Testis (tissue), 3 donors: ENCODE results near the gene HMX1. TPM values are rescaled to one million over a fixed set of nuclear protein-coding genes. Genes with fewer than 3 reads are reported as not detected.

Source experiments
- DNase-seq: peaks from one replicate; pipeline ENCODE4 v3.0.0-alpha.2; 2019
- H3K27ac ChIP-seq, 2 donors: fragments of 200-600 bp; sonication (generic); one replicate each; pipeline ENCODE4 v1.5.1; 2019
- H3K27me3 ChIP-seq: fragments of 200-600 bp; sonication (generic); one replicate; pipeline ENCODE4 v1.5.1; 2019
- H3K36me3 ChIP-seq: fragments of 200-600 bp; sonication (generic); one replicate; pipeline ENCODE4 v1.5.1; 2017; ENCODE audit warnings: low read depth; ENCODE audit errors: missing control alignments
- H3K4me1 ChIP-seq: fragments of 200-600 bp; sonication (generic); one replicate; pipeline ENCODE4 v1.5.1; 2019
- H3K4me3 ChIP-seq, 2 donors: fragments of 200-600 bp; sonication (generic); one replicate each; pipeline ENCODE4 v1.5.1; 2017 to 2019
- H3K9me3 ChIP-seq: fragments of 200-600 bp; sonication (generic); one replicate; pipeline ENCODE4 v1.5.1; 2017
- POLR2A ChIP-seq: fragments of 450-650 bp; IDR thresholded peaks from one replicate; pipeline ENCODE4 v1.6.1; 2017; ENCODE audit warnings: antibody characterized with exemption, mild to moderate bottlenecking, moderate library complexity
- WGBS, 2 donors: methylation state at CpG; one replicate each; pipeline ENCODE4 v1.1.5; 2018; 5-methylcytosine and 5-hydroxymethylcytosine counted together
- intact Hi-C: fragments of 100-400 bp; cut with DNase I; formaldehyde crosslinking; loops from one replicate; pipeline ENCODE4 v1.15.1; 2023; ENCODE audit warnings: low total_unique reads
- polyA plus RNA-seq: library from polyadenylated mRNA; stranded (reverse); fragments of 350-450 nt; fragmentation: Illumina TruSeq; extraction: RNeasy Lipid Tissue Mini Kit (QIAGEN cat#74804); gene quantifications from one replicate; pipeline ENCODE4 v1.2.3, GENCODE V29; 2014; ENCODE audit warnings: low read depth, low replicate concordance; ENCODE audit not compliant: insufficient read depth
- total RNA-seq, 2 donors: library from RNA; depleted of rRNA; stranded (reverse); fragments of >200 nt; gene quantifications; one replicate each; pipeline ENCODE4 v1.2.3, GENCODE V29; 2016
- TF ChIP-seq, protein P1 (sequence below), 3 experiments: fragments of 450-650 bp in 2 of 3; fragments of 200-600 bp in 1 of 3; sonication (generic) in 1 of 3; IDR thresholded peaks; one replicate each; pipeline ENCODE4 v1.5.1; 2016 to 2019; ENCODE audit warnings: antibody characterized with exemption in 3 of 3, mild to moderate bottlenecking in 2 of 3, moderate library complexity in 1 of 3

The HMX1 gene
- total and polyA plus RNA-seq, 3 donors from 2014 or later = 0.65 to 7.3 (median 4.2) TPM

DNA sequence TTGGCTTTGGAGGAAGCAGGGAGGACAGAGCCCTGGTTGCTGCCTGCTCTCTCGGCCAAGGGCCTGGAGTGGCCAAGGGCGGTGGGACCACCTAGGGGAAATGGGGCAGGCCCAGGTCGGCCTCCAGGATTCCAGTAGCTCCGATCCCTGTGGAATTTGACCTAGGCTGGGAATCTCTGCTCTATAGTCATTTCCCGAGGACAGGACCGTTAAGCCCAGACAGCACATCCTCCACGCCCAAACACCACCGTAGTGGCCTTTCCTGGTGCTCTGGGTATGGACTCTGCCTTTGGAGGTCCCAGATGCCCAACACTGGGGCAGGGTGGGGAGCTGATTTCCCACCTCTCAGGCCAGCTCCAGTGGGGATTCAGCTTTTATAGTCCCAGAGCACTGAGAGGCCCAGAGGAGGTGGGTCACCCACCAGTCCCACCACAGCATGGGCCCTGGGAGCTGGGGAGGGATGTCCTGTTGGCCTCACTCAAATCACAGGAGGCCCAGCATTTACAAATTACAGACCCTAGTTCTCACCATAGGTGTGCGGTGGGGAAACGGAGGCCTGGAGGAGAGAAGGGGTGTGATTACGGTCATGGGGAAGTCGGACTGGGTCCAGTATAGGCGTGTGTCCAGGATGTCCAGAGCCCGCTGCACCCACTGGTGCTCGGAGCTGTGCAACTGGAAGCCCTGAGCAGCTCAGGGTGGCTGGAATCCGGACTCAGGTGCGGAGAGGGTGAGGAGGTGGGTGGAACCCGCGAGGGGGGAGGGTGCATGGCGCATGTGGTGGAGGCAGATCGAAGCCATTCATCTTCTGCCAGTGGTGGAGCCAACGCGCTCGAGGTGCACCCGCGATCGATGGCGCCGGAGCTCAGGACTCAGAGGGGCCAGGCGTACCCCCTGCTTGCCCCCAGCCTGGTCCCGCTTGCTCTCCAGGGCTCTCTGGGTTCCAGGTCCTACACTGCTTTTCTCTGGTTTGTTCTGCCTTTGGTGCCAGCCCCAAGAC, 7.7 kb downstream of the HMX1 start:
- H3K27me3 ChIP-seq = no peaks in the 10 kb centered on the region
- no peak for DNase-seq
- TF ChIP-seq, protein P1, sequence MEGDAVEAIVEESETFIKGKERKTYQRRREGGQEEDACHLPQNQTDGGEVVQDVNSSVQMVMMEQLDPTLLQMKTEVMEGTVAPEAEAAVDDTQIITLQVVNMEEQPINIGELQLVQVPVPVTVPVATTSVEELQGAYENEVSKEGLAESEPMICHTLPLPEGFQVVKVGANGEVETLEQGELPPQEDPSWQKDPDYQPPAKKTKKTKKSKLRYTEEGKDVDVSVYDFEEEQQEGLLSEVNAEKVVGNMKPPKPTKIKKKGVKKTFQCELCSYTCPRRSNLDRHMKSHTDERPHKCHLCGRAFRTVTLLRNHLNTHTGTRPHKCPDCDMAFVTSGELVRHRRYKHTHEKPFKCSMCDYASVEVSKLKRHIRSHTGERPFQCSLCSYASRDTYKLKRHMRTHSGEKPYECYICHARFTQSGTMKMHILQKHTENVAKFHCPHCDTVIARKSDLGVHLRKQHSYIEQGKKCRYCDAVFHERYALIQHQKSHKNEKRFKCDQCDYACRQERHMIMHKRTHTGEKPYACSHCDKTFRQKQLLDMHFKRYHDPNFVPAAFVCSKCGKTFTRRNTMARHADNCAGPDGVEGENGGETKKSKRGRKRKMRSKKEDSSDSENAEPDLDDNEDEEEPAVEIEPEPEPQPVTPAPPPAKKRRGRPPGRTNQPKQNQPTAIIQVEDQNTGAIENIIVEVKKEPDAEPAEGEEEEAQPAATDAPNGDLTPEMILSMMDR (IDR thresholded peaks at IDR 0.05) = no peak
- no peak for TF ChIP-seq POLR2A
- no peaks in the 10 kb centered on the region for H3K9me3 ChIP-seq
- H3K4me3 ChIP-seq = no peak overlapping the region
- intact Hi-C loops = no loop called here
- no peak overlapping the region for H3K27ac ChIP-seq
- H3K36me3 ChIP-seq = no peaks in the 10 kb centered on the region
- no peaks in the 10 kb centered on the region for H3K4me1 ChIP-seq
- 21 to 41% methylated on average over 23 to 31 of the region's 31 CpGs for WGBS, 2 donors

DNA sequence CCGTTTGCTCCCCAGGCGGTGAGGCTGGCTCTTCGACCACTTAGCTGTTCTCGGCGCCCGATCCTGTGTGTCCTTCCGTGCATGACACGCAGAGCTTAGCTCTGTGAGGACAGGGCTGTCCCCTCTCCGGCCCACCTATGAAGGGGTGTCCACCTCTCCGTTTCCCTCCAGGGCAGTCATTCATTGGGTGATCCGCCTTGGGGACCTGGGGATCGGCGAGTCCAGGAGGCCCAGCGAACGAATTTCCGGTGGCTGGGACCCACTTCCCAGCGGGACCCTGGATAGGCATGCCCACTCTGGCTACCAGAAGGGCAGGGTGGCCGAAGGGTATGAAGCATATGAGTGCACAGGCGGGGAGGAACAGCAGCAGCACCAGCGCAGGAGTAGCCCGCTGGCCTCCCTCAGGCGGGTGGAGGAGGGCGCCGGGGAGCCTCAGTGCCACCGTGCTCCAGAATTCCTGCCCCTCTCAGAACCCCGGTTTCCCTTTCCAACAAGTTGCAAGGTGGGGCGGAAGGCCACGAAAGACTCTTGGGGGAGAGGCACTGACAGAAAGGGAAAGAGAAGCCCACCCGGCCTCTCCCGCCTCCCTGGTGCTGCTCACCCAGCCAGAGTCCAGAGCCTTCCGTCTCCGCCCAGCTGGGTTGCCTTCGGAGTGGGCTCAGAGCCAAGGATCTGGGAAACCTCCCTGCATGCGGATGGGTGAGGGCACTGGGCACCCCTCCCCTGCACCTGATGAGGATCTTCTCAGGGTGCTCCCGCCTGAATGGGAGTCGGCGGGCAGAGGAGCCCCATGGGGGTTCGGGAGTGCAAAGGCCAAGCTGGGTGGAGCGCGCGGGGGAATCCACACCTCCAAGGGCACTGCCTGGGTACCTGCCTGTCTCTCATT, 8.6 kb downstream of the HMX1 start:
- Histone ChIP-seq H3K9me3 (no peaks in the 10 kb centered on the region), H3K4me1 (peaks cover under 1% of the 10 kb centered on the region), H3K27ac (no peak overlapping the region), H3K36me3 (no peaks in the 10 kb centered on the region), H3K27me3 (no peaks in the 10 kb centered on the region), H3K4me3 (no peak overlapping the region)
- TF ChIP-seq POLR2A = no peak
- TF ChIP-seq, protein P1 (IDR thresholded peaks at IDR 0.05) = no peak
- DNase-seq = no peak
- 4 to 8% methylated on average over 5 to 40 of the region's 41 CpGs for WGBS, 2 donors
- intact Hi-C loops = no loop called here

DNA sequence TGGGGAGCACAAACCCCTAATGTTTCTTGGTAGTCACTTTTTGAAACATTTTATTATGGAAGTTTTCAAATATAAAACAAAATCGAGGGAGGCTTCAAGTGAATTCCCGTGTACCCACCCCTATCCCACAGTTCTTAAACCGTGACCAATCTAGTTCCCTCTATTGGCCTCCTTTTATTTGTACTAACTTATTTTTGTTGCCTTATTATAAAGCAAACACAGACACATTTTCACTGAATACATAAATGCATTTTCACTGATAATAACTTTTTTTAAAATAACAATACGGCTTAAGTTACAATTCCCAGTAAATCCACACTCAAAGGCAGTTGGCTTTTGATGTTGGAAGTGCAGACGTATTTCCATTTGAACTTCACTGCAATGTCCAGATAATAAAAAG, 9.3 kb downstream of the HMX1 start:
- TF ChIP-seq, protein P1 (IDR thresholded peaks at IDR 0.05) = no peak
- TF ChIP-seq POLR2A = no peak
- DNase-seq = no peak
- Histone ChIP-seq H3K27me3 (no peaks in the 10 kb centered on the region), H3K4me1 (peaks cover 6% of the 10 kb centered on the region), H3K36me3 (no peaks in the 10 kb centered on the region), H3K4me3 (no peak overlapping the region), H3K9me3 (no peaks in the 10 kb centered on the region), H3K27ac (no peak overlapping the region)
- 6 to 8% methylated on average over 5 of the region's 5 CpGs for WGBS, 2 donors
- intact Hi-C loops = no loop called here

DNA sequence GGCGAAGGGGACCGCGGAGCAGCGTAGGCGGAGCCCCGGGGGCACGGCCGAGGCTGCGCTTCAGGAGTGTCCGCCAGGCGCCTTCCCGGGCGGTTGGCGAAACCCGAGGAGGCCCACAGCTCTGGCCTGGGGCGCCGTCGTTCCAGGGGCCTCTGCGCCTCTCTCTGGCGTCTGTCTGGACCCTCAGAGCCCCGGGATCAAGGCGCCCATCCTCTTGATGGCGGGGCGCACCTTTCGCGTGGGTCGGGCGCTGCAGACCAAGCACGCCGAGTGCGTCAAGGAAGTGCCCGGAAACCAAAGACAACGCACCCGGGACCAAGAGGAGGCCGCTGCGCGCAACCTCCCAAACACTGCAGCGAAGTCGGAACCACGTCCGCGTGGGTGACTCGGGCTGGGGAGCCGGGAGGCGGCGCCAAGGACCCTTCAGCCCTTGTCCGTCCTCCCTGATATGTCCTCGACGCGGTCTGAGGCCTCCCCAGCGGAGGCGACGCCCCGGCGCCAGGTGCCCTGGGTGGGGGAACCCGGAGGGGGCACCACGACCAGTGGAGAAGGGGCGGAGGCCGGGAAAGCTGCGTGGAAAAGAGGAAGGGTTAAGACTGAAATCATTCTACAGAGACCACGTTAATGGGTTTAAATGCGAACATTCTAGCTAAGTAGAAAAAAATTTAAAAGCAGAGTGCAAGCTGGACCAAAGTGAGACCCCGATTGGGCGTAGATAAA, 9.9 kb downstream of the HMX1 start:
- Histone ChIP-seq H3K9me3 (no peaks in the 10 kb centered on the region), H3K36me3 (no peaks in the 10 kb centered on the region), H3K4me1 (peaks cover 6% of the 10 kb centered on the region), H3K27ac (no peak overlapping the region), H3K27me3 (no peaks in the 10 kb centered on the region), H3K4me3 (peak overlapping the region; percentile 26 to 40)
- intact Hi-C loops = no loop called here
- WGBS, 2 donors = 1 to 2% methylated on average over 43 to 44 of the region's 64 CpGs
- TF ChIP-seq, protein P1 (IDR thresholded peaks at IDR 0.05) = no peak
- TF ChIP-seq POLR2A = no peak
- no peak for DNase-seq
